CD14-positive monocyte (primary cell): Measurements from ENCODE around the gene TMEM212. TPM values are rescaled to one million over a fixed set of nuclear protein-coding genes. Genes with fewer than 3 reads are reported as not detected.

Experiments
- DNase-seq, 3 donors: peaks; one replicate each; pipeline ENCODE4 v3.0.0-alpha.2; 2011 to 2022
- H2AFZ ChIP-seq: 2 replicates; pipeline ENCODE4 v1.6.0; 2012; ENCODE audit warnings: mild to moderate bottlenecking, low read depth, low read length, inconsistent platforms; ENCODE audit not compliant: insufficient read depth, poor library complexity, severe bottlenecking
- H3K27ac ChIP-seq, 2 donors: 1 replicate in 1 of 2; 2 replicates in 1 of 2; pipeline ENCODE4 v1.5.1; 2012 to 2013; ENCODE audit warnings: low read length in 2 of 2, control low read depth in 1 of 2, inconsistent platforms in 1 of 2, low read depth in 1 of 2, mild to moderate bottlenecking in 1 of 2
- H3K27me3 ChIP-seq, 2 donors: one replicate each; pipeline versions ENCODE4 v1.6.0 to v1.6.1; 2011 to 2013; ENCODE audit warnings: low read length in 2 of 2; ENCODE audit not compliant: control insufficient read depth in 2 of 2, insufficient read depth in 2 of 2
- H3K36me3 ChIP-seq, 2 donors: replicated peaks in 1 of 2; 1 replicate in 1 of 2; 2 replicates in 1 of 2; pipeline versions ENCODE4 v1.5.1 to v1.6.1; 2012 to 2013; ENCODE audit warnings: low read length in 2 of 2, control low read depth in 1 of 2, inconsistent platforms in 1 of 2, mild to moderate bottlenecking in 1 of 2; ENCODE audit not compliant: insufficient read depth in 2 of 2, control insufficient read depth in 1 of 2
- H3K4me1 ChIP-seq, 2 donors: 1 replicate in 1 of 2; 2 replicates in 1 of 2; pipeline versions ENCODE4 v1.5.1 to v1.6.1; 2012 to 2013; ENCODE audit warnings: low read length in 2 of 2, control low read depth in 1 of 2, inconsistent platforms in 1 of 2, mild to moderate bottlenecking in 1 of 2, moderate library complexity in 1 of 2; ENCODE audit not compliant: insufficient read depth in 2 of 2, control insufficient read depth in 1 of 2
- H3K4me2 ChIP-seq: replicated peaks from 2 replicates; pipeline ENCODE3; 2012; ENCODE audit warnings: low read length, moderate library complexity, mild to moderate bottlenecking; ENCODE audit not compliant: poor library complexity, severe bottlenecking; ENCODE audit errors: extremely low read depth
- H3K4me3 ChIP-seq, 3 experiments: fragments of 200-600 bp in 1 of 3; sonication (generic) in 1 of 3; replicated peaks in 1 of 3; 1 replicate in 2 of 3; 2 replicates in 1 of 3; pipeline ENCODE4 v1.5.1; 2011 to 2013; ENCODE audit warnings: low read length in 3 of 3, mild to moderate bottlenecking in 3 of 3, control low read depth in 2 of 3, low read depth in 2 of 3, inconsistent platforms in 1 of 3, moderate library complexity in 1 of 3
- H3K79me2 ChIP-seq: 2 replicates; pipeline ENCODE4 v1.6.0; 2012; ENCODE audit warnings: mild to moderate bottlenecking, control low read depth, inconsistent platforms, low read length, moderate library complexity; ENCODE audit not compliant: insufficient read depth
- H3K9ac ChIP-seq: 2 replicates; pipeline ENCODE4 v1.6.0; 2017; ENCODE audit warnings: low read length, mild to moderate bottlenecking; ENCODE audit not compliant: insufficient read depth, poor library complexity, severe bottlenecking
- H3K9me3 ChIP-seq, 2 donors: replicated peaks in 1 of 2; 1 replicate in 1 of 2; 2 replicates in 1 of 2; pipeline versions ENCODE4 v1.5.1 to v1.6.1; 2012 to 2013; ENCODE audit warnings: low read length in 2 of 2, control low read depth in 1 of 2; ENCODE audit not compliant: control insufficient read depth in 1 of 2, insufficient read depth in 1 of 2
- H4K20me1 ChIP-seq: 2 replicates; pipeline ENCODE4 v1.6.0; 2012; ENCODE audit warnings: mild to moderate bottlenecking, low read length, control low read depth, moderate library complexity; ENCODE audit not compliant: insufficient read depth
- H3K27ac Mint-ChIP-seq, 7 donors: one replicate each; pipeline ENCODE4 v1.8.0; 2020; ENCODE audit warnings: mild to moderate bottlenecking in 7 of 7, mixed read lengths in 7 of 7, moderate library complexity in 6 of 7, inconsistent platforms in 2 of 7
- H3K27me3 Mint-ChIP-seq, 3 donors: one replicate each; pipeline ENCODE4 v1.8.0; 2021 to 2022; ENCODE audit warnings: low read depth in 3 of 3, mild to moderate bottlenecking in 3 of 3, mixed read lengths in 3 of 3, moderate library complexity in 3 of 3, inconsistent platforms in 1 of 3
- H3K36me3 Mint-ChIP-seq, 2 donors: one replicate each; pipeline ENCODE4 v1.8.0; 2020; ENCODE audit warnings: mixed read lengths in 2 of 2, inconsistent platforms in 1 of 2, mild to moderate bottlenecking in 1 of 2
- H3K4me1 Mint-ChIP-seq: one replicate; pipeline ENCODE4 v1.8.0; 2020; ENCODE audit warnings: mild to moderate bottlenecking, mixed read lengths
- H3K4me3 Mint-ChIP-seq, 2 donors: one replicate each; pipeline ENCODE4 v1.8.0; 2020; ENCODE audit warnings: mild to moderate bottlenecking in 2 of 2, mixed read lengths in 2 of 2, moderate library complexity in 1 of 2
- H3K9me3 Mint-ChIP-seq, 7 donors: one replicate each; pipeline ENCODE4 v1.8.0; 2020 to 2022; ENCODE audit warnings: mixed read lengths in 7 of 7, mild to moderate bottlenecking in 6 of 7, moderate library complexity in 6 of 7, inconsistent platforms in 2 of 7
- WGBS: methylation state at CpG from one replicate; pipeline ENCODE4 v1.1.5; 2013; ENCODE audit warnings: missing lambda C conversion rate; ENCODE audit not compliant: insufficient coverage; 5-methylcytosine and 5-hydroxymethylcytosine counted together
- intact Hi-C, 2 donors: fragments of 100-400 bp; cut with micrococcal nuclease; formaldehyde crosslinking; loops; one replicate each; pipeline versions ENCODE4 v1.15.0 to v1.15.1; 2023
- polyA plus RNA-seq, 3 donors: library from polyadenylated mRNA; depleted of rRNA in 1 of 3; unstranded in 2 of 3; stranded (reverse) in 1 of 3; fragments of 300-500 nt in 2 of 3; fragments of >200 nt in 1 of 3; fragmentation: Illumina TruSeq in 2 of 3; gene quantifications; 1 replicate in 2 of 3; 2 replicates in 1 of 3; pipeline ENCODE4 v1.2.3, GENCODE V29; 2012 to 2021
- TF ChIP-seq, protein P1 (sequence below): fragments of 200-600 bp; IDR thresholded peaks from one replicate; pipeline ENCODE4 v1.8.0; 2022; ENCODE audit warnings: antibody characterized with exemption, mild to moderate bottlenecking

Gene TMEM212
- polyA plus RNA-seq, 3 donors: not detected

DNA sequence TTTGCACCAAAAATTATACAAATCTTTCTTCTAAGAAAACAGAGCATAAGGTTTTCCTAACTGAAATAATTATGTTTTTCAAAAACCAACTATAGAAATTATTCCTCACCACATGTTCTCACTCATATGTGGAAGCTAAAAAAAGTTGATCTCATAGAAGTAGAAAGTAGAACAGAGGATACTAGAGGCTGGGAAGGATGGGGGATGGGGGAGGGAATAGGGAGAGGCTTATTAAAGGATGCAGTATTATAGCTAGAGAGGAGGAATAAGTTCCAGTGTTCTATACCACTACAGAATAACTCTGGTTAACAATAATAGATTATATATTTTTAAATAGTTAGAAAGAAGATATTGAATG lies 12.7 kb upstream of the TMEM212 start:
- H4K20me1 ChIP-seq: no peaks in the 10 kb centered on the region
- no peak overlapping the region for H2AFZ ChIP-seq
- no peak overlapping the region for H3K9ac ChIP-seq
- H3K36me3 Mint-ChIP-seq: no peaks in the 10 kb centered on the region
- H3K4me1 ChIP-seq: peaks cover 43 to 52% of the 10 kb centered on the region in 2 donors
- no peak overlapping the region for H3K4me2 ChIP-seq
- TF ChIP-seq, protein P1, sequence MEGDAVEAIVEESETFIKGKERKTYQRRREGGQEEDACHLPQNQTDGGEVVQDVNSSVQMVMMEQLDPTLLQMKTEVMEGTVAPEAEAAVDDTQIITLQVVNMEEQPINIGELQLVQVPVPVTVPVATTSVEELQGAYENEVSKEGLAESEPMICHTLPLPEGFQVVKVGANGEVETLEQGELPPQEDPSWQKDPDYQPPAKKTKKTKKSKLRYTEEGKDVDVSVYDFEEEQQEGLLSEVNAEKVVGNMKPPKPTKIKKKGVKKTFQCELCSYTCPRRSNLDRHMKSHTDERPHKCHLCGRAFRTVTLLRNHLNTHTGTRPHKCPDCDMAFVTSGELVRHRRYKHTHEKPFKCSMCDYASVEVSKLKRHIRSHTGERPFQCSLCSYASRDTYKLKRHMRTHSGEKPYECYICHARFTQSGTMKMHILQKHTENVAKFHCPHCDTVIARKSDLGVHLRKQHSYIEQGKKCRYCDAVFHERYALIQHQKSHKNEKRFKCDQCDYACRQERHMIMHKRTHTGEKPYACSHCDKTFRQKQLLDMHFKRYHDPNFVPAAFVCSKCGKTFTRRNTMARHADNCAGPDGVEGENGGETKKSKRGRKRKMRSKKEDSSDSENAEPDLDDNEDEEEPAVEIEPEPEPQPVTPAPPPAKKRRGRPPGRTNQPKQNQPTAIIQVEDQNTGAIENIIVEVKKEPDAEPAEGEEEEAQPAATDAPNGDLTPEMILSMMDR: no peak
- H3K27ac ChIP-seq: peak overlapping the region in 1 of 2 donors; percentile 87
- no peaks in the 10 kb centered on the region for H3K9me3 ChIP-seq
- peaks cover 52% of the 10 kb centered on the region for H3K4me1 Mint-ChIP-seq
- no peaks in the 10 kb centered on the region for H3K36me3 ChIP-seq
- intact Hi-C loops: loop anchor here in 1 of 2 donors (10.0 kb wide), 1 partner anchor 186 kb away; no protein-coding TSS in a partner anchor
- H3K27me3 Mint-ChIP-seq: peaks cover 0 to 2% (median 0%) of the 10 kb centered on the region in 3 donors
- no peaks in the 10 kb centered on the region for H3K9me3 Mint-ChIP-seq
- peak overlapping the region in 5 of 7 donors; percentile 20 to 99 (median 97) for H3K27ac Mint-ChIP-seq
- H3K27me3 ChIP-seq: no peaks in the 10 kb centered on the region
- no peak for DNase-seq
- H3K4me3 ChIP-seq: no peak overlapping the region
- H3K79me2 ChIP-seq: no peaks in the 10 kb centered on the region
- H3K4me3 Mint-ChIP-seq: no peak overlapping the region

DNA sequence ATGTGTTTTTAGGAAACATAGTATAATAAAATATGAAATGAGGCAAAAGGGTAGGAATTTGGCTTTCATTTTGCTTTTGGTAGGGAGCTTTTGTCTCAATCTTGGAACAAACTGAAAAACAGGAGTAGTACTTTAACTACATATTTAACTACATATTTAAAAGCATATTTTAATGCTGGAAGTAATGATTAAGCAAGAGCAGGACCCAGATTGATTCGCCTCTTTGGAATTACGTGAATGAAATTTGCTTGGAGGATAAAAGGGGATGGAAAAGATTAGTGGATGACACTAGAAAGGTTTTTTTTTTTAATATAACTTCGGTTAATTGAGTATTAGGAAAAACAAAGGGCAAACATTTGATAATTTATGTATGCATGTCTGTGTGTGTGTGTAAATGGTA lies 11.2 kb upstream of the TMEM212 start:
- Histone ChIP-seq H3K4me3 (no peak overlapping the region), H3K27me3 (no peaks in the 10 kb centered on the region), H3K4me1 (peaks cover 42 to 52% of the 10 kb centered on the region in 2 donors), H3K36me3 (no peaks in the 10 kb centered on the region), H3K79me2 (no peaks in the 10 kb centered on the region), H2AFZ (no peak overlapping the region), H3K9me3 (no peaks in the 10 kb centered on the region), H3K9ac (no peak overlapping the region), H4K20me1 (no peaks in the 10 kb centered on the region), H3K4me2 (no peak overlapping the region), H3K27ac (no peak overlapping the region)
- Mint-ChIP-seq H3K27me3 (peaks cover 0 to 2% (median 0%) of the 10 kb centered on the region in 3 donors), H3K4me3 (no peak overlapping the region), H3K36me3 (no peaks in the 10 kb centered on the region), H3K27ac (no peak overlapping the region), H3K4me1 (peaks cover 52% of the 10 kb centered on the region), H3K9me3 (no peaks in the 10 kb centered on the region)
- 100% methylated on average over 2 of the region's 3 CpGs for WGBS
- DNase-seq: no peak
- intact Hi-C loops: loop anchor here in 1 of 2 donors (10.0 kb wide), 1 partner anchor 187 kb away; no protein-coding TSS in a partner anchor
- TF ChIP-seq, protein P1: no peak
